Measurements from ENCODE around the gene MCF2L. TPM values are rescaled to one million over a fixed set of nuclear protein-coding genes. Genes with fewer than 3 reads are reported as not detected.

The MCF2L gene
- total and polyA plus RNA-seq, 9 of the 15 experiments (the other 6 are each of a cell fraction or from before 2014, with no cell fraction given) = 0.05 to 0.25 (median 0.18) TPM; not detected in 5

GRCh38 chr13:113058129-113058987 lies 89.3 kb downstream of the MCF2L start:
- no peak overlapping the region for H3K9ac ChIP-seq (ENCODE audit: insufficient read depth in 1 of 2, low read depth in 2 of 2, low read length in 2 of 2)
- no peak for FAIRE-seq
- no peak overlapping the region for H3K4me2 ChIP-seq (ENCODE audit: insufficient read depth, low read length)
- no peaks in the 10 kb centered on the region for H3K9me3 ChIP-seq (replicated peaks; ENCODE audit: control insufficient read depth, insufficient read depth, low read depth, low read length)
- POLR2A ChIA-PET = no interaction called here
- no peaks in the 10 kb centered on the region for H3K36me3 ChIP-seq (ENCODE audit: control insufficient read depth, insufficient read depth, low read length)
- WGBS (ENCODE audit: insufficient coverage, low coverage, missing lambda C conversion rate) = 3% methylated on average over 18 of the region's 21 CpGs
- H3K27me3 ChIP-seq (ENCODE audit: control insufficient read depth in 2 of 2, insufficient read depth in 2 of 2, low read length in 2 of 2) = peaks cover 16 to 61% of the 10 kb centered on the region in 2 experiments
- ATAC-seq = no peak
- no TSS peak for BruUV-seq (replicated peaks)
- H3K9me1 ChIP-seq (ENCODE audit: control insufficient read depth, insufficient read depth, low read length) = no peaks in the 10 kb centered on the region
- in situ Hi-C loops (cut with MboI) (no loop called here), intact Hi-C loops (cut with micrococcal nuclease) (no loop called here)
- CTCF ChIA-PET (ENCODE audit: low intra/inter-chr PET ratio) = no interaction called here
- H3K27ac ChIP-seq (ENCODE audit: extremely low read depth, low read depth, low read length) = no peak overlapping the region
- H3K4me3 ChIP-seq = no peak overlapping the region
- H2AFZ ChIP-seq (ENCODE audit: low read depth, low read length) = no peak overlapping the region
- no peak for DNase-seq (ENCODE audit: extremely low read depth in 1 of 4, low spot score in 3 of 4)
- no peak for TF ChIP-seq MYC (IDR thresholded peaks at IDR 0.05; ENCODE audit: low read depth, low read length)
- no peak for TF ChIP-seq MYC (CRISPR knock-in tag; IDR thresholded peaks at IDR 0.05; ENCODE audit: borderline replicate concordance, low read depth)
- H4K20me1 ChIP-seq (replicated peaks; ENCODE audit: control insufficient read depth, insufficient read depth, low read length) = no peaks in the 10 kb centered on the region
- no peaks in the 10 kb centered on the region for H3K79me2 ChIP-seq (ENCODE audit: control insufficient read depth, insufficient read depth, low read length)
- no peaks in the 10 kb centered on the region for H3K4me1 ChIP-seq (replicated peaks in 1 of 2; ENCODE audit: control insufficient read depth in 2 of 2, insufficient read depth in 2 of 2, low read length in 2 of 2)

DNA sequence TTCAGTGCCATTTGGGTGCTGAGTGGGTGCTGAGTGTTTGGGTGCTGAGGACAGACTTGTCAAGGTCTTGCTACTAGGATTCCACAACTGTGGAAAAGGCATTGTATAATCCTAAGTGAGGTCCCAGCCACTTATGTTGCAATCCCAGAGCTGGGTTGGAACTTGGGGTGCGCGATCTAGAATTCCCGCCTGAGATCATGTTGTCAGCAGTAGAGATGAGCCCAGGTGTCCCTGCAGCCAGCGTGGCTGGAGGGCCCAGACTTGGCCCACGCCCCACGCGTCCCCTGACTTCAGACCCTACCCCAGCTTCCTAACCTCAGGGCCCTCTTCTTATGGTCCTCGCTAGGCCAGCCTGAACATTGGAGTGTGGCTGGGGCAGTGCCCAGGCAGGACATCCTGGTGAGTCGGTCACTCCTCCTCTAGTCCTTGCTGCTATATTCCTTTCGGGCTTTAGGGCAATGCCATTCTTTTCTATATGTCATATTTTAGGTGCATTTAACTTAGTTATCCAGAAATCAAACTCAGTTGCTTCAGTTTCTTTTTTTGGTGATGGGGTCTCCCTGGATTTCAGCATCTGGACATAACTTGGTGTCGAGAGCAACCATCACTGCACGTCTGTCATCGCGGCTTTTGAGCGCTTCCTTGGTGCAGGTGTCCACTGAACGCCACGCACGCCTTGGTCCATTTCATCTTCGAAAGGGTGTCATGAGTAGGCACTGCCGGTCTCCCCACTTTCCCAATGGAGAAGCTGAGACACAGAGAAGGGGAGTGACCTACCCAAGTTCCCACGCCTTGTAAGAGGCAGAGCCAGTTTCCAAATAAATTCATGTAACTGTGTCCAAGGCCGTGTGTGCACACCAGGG lies 90.2 kb downstream of the MCF2L start:
- in situ Hi-C loops (cut with MboI) = no loop called here
- TF ChIP-seq KAT8 (IDR thresholded peaks at IDR 0.05; ENCODE audit: low read depth) (no peak), CREBBP (IDR thresholded peaks at IDR 0.05; ENCODE audit: low read depth, low read length) (no peak), HINFP (tag; conservative IDR thresholded peaks at IDR 0.05; ENCODE audit: low read depth) (no peak), MEF2A (IDR thresholded peaks at IDR 0.05; ENCODE audit: control insufficient read depth, low read depth, low read length) (no peak)

More for the DNA sequence above, 90.2 kb downstream of the MCF2L start:
- no peak for DNase-seq (ENCODE audit: extremely low read depth in 1 of 4, low spot score in 3 of 4)
- Histone ChIP-seq H3K36me3 (ENCODE audit: control insufficient read depth, insufficient read depth, low read length) (no peaks in the 10 kb centered on the region), H3K27ac (ENCODE audit: extremely low read depth, low read depth, low read length) (no peak overlapping the region), H3K79me2 (ENCODE audit: control insufficient read depth, insufficient read depth, low read length) (no peaks in the 10 kb centered on the region), H3K4me2 (ENCODE audit: insufficient read depth, low read length) (no peak overlapping the region), H3K27me3 (ENCODE audit: control insufficient read depth in 2 of 2, insufficient read depth in 2 of 2, low read length in 2 of 2) (peaks cover 12 to 61% of the 10 kb centered on the region in 2 experiments), H3K9ac (ENCODE audit: insufficient read depth in 1 of 2, low read depth in 2 of 2, low read length in 2 of 2) (no peak overlapping the region), H3K9me3 (replicated peaks; ENCODE audit: control insufficient read depth, insufficient read depth, low read depth, low read length) (no peaks in the 10 kb centered on the region), H3K9me1 (ENCODE audit: control insufficient read depth, insufficient read depth, low read length) (no peaks in the 10 kb centered on the region), H4K20me1 (replicated peaks; ENCODE audit: control insufficient read depth, insufficient read depth, low read length) (no peaks in the 10 kb centered on the region), H2AFZ (ENCODE audit: low read depth, low read length) (no peak overlapping the region), H3K4me3 (no peak overlapping the region), H3K4me1 (replicated peaks in 1 of 2; ENCODE audit: control insufficient read depth in 2 of 2, insufficient read depth in 2 of 2, low read length in 2 of 2) (peaks cover 2 to 4% of the 10 kb centered on the region in 2 experiments; a peak in 4 of 5 replicates)
- 0% methylated on average over 19 of the region's 22 CpGs for WGBS (ENCODE audit: insufficient coverage, low coverage, missing lambda C conversion rate)
- no TSS peak for BruUV-seq (replicated peaks)
- intact Hi-C loops (cut with micrococcal nuclease) = no loop called here
- CTCF ChIA-PET (ENCODE audit: low intra/inter-chr PET ratio) = no interaction called here
- no peak for FAIRE-seq
- POLR2A ChIA-PET = no interaction called here
- no peak for ATAC-seq

All from K562 (cell line).